Ishikawa (cell line): Measurements from ENCODE around the gene GDF3.

Experiments used
- CEBPB ChIP-seq: IDR thresholded peaks from 2 replicates; pipeline ENCODE4 v1.6.1; 2012
- CREB1 ChIP-seq: IDR thresholded peaks from 2 replicates; pipeline ENCODE4 v1.6.1; 2012; ENCODE audit warnings: low read depth
- EGR1 ChIP-seq: IDR thresholded peaks from 2 replicates; pipeline ENCODE4 v1.6.1; 2012
- EP300 ChIP-seq: IDR thresholded peaks from 2 replicates; pipeline ENCODE4 v1.6.1; 2012; ENCODE audit warnings: borderline replicate concordance
- FOXM1 ChIP-seq: IDR thresholded peaks from 2 replicates; pipeline ENCODE4 v1.6.1; 2012; ENCODE audit warnings: low read depth, borderline replicate concordance
- NFIC ChIP-seq: IDR thresholded peaks from 2 replicates; pipeline ENCODE4 v1.6.1; 2012
- RAD21 ChIP-seq: IDR thresholded peaks from 2 replicates; pipeline ENCODE4 v1.6.1; 2012; ENCODE audit warnings: low read depth
- REST ChIP-seq: IDR thresholded peaks from 2 replicates; pipeline ENCODE4 v1.6.1; 2012; ENCODE audit warnings: low read depth, mild to moderate bottlenecking
- TAF1 ChIP-seq: IDR thresholded peaks from 2 replicates; pipeline ENCODE4 v1.6.1; 2012; ENCODE audit warnings: low read depth, mild to moderate bottlenecking
- TCF12 ChIP-seq: IDR thresholded peaks from 2 replicates; pipeline ENCODE4 v1.6.1; 2012; ENCODE audit warnings: low read depth
- TEAD4 ChIP-seq: IDR thresholded peaks from 2 replicates; pipeline ENCODE4 v1.6.1; 2012
- USF1 ChIP-seq: IDR thresholded peaks from 2 replicates; pipeline ENCODE4 v1.6.1; 2012
- YY1 ChIP-seq: IDR thresholded peaks from 2 replicates; pipeline ENCODE4 v1.6.1; 2012; ENCODE audit warnings: low read depth
- ZBTB7A ChIP-seq: IDR thresholded peaks from 2 replicates; pipeline ENCODE4 v1.6.1; 2012; ENCODE audit warnings: low read depth
- TF ChIP-seq, protein P1 (sequence below): IDR thresholded peaks from 2 replicates; pipeline ENCODE4 v1.6.1; 2012

GDF3 gene

DNA sequence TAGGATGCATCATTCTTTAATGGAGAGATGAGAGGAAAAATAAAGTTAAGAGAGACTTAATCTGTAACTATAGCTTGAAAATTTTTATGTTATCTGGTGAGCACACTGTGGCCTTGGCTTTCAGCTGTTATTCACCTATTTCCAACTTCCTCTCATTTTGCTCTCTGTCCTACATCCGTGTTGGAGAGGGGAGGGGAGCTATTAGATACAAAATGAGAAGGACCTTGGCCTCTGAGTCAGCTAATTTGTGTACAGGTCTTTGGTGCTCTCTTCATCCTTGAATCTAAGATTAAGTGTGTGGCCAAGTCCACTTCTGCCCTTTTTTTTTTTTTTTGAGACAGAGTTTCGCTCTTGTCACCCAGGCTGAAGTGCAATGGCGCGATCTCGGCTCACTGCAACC, 29.0 kb downstream of the GDF3 start:
- no peak for TF ChIP-seq USF1
- no peak for TF ChIP-seq ZBTB7A
- TF ChIP-seq CREB1 = no peak
- no peak for TF ChIP-seq NFIC
- TF ChIP-seq TEAD4 = no peak
- TF ChIP-seq CEBPB = no peak
- TF ChIP-seq EP300 = no peak

- TF ChIP-seq YY1 (no peak), CEBPB (no peak), TEAD4 (no peak), FOXM1 (no peak), TAF1 (no peak), EP300 (no peak), EGR1 (no peak), CREB1 (no peak)
- TF ChIP-seq, protein P1, sequence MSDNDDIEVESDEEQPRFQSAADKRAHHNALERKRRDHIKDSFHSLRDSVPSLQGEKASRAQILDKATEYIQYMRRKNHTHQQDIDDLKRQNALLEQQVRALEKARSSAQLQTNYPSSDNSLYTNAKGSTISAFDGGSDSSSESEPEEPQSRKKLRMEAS = no peak
Observed at GRCh38 chr12:7661741-7662140, 33.8 kb downstream of the GDF3 start.

GRCh38 chr12:7656121-7656520, 39.5 kb downstream of the GDF3 start:
- TF ChIP-seq REST = no peak
- TF ChIP-seq TCF12 = no peak
- TF ChIP-seq TEAD4 = no peak
- TF ChIP-seq FOXM1 = no peak
- TF ChIP-seq, protein P1 = no peak
- TF ChIP-seq RAD21 = no peak
- no peak for TF ChIP-seq YY1
- TF ChIP-seq EP300 = no peak
- no peak for TF ChIP-seq CREB1
- TF ChIP-seq ZBTB7A = no peak
- TF ChIP-seq TAF1 = no peak

- TF ChIP-seq NFIC (no peak), TAF1 (no peak), EP300 (no peak), USF1 (no peak), RAD21 (no peak), YY1 (no peak), CREB1 (no peak), FOXM1 (no peak), EGR1 (no peak), CEBPB (no peak)
- TF ChIP-seq, protein P1 = no peak
Observed at GRCh38 chr12:7650091-7650490, 45.5 kb downstream of the GDF3 start.

DNA sequence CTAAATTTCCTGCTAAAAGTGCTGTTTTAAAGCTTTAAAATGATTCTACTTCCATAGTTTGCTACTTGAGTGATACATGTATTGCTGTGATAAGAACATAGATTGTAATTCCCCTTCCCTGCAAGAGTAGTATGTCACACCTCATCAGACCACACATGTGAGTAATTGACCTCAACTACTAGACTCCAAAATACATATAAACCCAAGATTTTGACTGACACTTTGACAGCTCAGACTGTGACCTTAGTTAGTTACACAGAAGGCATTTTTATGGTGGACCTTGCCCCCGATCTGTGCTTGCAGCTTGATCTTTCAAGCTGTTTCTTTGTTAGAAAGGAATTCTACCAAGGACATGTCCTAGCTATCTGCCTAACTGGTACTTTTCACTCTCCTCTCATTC, 48.5 kb downstream of the GDF3 start:
- TF ChIP-seq, protein P1 = no peak
- TF ChIP-seq YY1 = no peak
- no peak for TF ChIP-seq REST
- no peak for TF ChIP-seq TAF1
- no peak for TF ChIP-seq TCF12
- no peak for TF ChIP-seq RAD21
- no peak for TF ChIP-seq USF1
- no peak for TF ChIP-seq NFIC
- TF ChIP-seq FOXM1 = no peak
- no peak for TF ChIP-seq EP300

- TF ChIP-seq YY1 (no peak), FOXM1 (no peak), NFIC (no peak), TCF12 (no peak), EP300 (no peak), CREB1 (no peak), RAD21 (no peak), REST (no peak), TAF1 (no peak), EGR1 (no peak), CEBPB (no peak), ZBTB7A (no peak), USF1 (no peak), TEAD4 (no peak)
- TF ChIP-seq, protein P1 = no peak
Observed at GRCh38 chr12:7646178-7646475, 49.4 kb downstream of the GDF3 start.
